Measurements from ENCODE around the gene ZNF581. TPM values are rescaled to one million over a fixed set of nuclear protein-coding genes. Genes with fewer than 3 reads are reported as not detected.

ZNF581 gene
- total RNA-seq, 1 experiment from 2014 or later = 39.0 TPM

DNA sequence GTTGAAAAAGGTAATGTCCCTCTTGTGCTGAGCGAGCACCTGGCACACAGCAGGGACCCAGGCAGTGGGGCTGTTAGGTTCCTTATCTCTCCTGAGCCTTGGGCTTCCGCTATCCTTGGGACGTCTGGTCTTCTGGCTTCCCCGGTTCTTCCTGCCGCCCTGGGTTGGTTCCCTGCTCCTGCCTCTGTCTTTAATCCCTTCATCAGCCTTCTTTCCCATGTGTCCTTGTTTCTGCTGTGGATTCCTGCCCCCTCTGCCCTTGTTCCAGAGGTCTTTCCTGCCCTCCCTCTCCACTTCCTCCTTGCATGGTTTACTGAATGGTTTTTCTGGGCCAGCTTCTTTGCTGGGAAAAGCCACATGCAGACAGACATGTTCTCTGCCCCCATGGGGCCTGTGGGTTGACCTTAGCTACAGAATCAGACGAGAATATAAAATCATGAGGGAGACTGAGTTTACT, 34.2 kb downstream of the ZNF581 start:
- DNase-seq (ENCODE audit: low read depth, low spot score) (no peak), ATAC-seq (no peak)
- in situ Hi-C loops (cut with HindIII; ENCODE audit: low pct_unique_long_range_greater_than_20kb, low sequenced_read_pairs) = no loop called here
- POLR2A ChIA-PET = interaction anchor here (0.5 kb wide), 1 partner anchor 29 kb away, joined by 3 read pairs; no protein-coding TSS in a partner anchor
- BruUV-seq (replicated peaks) = no TSS peak
- Histone ChIP-seq H3K27me3 (ENCODE audit: control insufficient read depth, insufficient read depth, low read length) (no peaks in the 10 kb centered on the region), H3K4me3 (ENCODE audit: low read depth in 2 of 2, low read length in 2 of 2) (peak overlapping the region in 1 of 2 experiments; percentile 94; a peak in 1 of 4 replicates), H3K9me3 (ENCODE audit: control insufficient read depth, insufficient read depth, low read depth, low read length) (no peaks in the 10 kb centered on the region), H3K4me1 (ENCODE audit: control insufficient read depth, insufficient read depth, low read length) (peaks cover 47% of the 10 kb centered on the region), H3K36me3 (ENCODE audit: control insufficient read depth, insufficient read depth, low read length) (peaks cover 23% of the 10 kb centered on the region), H3K27ac (ENCODE audit: low read length) (peak overlapping the region; percentile 96)
- TF ChIP-seq, protein P1, sequence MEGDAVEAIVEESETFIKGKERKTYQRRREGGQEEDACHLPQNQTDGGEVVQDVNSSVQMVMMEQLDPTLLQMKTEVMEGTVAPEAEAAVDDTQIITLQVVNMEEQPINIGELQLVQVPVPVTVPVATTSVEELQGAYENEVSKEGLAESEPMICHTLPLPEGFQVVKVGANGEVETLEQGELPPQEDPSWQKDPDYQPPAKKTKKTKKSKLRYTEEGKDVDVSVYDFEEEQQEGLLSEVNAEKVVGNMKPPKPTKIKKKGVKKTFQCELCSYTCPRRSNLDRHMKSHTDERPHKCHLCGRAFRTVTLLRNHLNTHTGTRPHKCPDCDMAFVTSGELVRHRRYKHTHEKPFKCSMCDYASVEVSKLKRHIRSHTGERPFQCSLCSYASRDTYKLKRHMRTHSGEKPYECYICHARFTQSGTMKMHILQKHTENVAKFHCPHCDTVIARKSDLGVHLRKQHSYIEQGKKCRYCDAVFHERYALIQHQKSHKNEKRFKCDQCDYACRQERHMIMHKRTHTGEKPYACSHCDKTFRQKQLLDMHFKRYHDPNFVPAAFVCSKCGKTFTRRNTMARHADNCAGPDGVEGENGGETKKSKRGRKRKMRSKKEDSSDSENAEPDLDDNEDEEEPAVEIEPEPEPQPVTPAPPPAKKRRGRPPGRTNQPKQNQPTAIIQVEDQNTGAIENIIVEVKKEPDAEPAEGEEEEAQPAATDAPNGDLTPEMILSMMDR (IDR thresholded peaks at IDR 0.05) = no peak
- TF ChIP-seq POLR2AphosphoS5 (IDR thresholded peaks at IDR 0.05; ENCODE audit: low read depth, low read length) (no peak), TCF7L2 (IDR thresholded peaks at IDR 0.05; ENCODE audit: low read depth, low read length) (no peak), SIN3A (IDR thresholded peaks at IDR 0.05; ENCODE audit: borderline replicate concordance, insufficient read depth, low read depth, low read length) (no peak)
- TF ChIP-seq, protein P2, sequence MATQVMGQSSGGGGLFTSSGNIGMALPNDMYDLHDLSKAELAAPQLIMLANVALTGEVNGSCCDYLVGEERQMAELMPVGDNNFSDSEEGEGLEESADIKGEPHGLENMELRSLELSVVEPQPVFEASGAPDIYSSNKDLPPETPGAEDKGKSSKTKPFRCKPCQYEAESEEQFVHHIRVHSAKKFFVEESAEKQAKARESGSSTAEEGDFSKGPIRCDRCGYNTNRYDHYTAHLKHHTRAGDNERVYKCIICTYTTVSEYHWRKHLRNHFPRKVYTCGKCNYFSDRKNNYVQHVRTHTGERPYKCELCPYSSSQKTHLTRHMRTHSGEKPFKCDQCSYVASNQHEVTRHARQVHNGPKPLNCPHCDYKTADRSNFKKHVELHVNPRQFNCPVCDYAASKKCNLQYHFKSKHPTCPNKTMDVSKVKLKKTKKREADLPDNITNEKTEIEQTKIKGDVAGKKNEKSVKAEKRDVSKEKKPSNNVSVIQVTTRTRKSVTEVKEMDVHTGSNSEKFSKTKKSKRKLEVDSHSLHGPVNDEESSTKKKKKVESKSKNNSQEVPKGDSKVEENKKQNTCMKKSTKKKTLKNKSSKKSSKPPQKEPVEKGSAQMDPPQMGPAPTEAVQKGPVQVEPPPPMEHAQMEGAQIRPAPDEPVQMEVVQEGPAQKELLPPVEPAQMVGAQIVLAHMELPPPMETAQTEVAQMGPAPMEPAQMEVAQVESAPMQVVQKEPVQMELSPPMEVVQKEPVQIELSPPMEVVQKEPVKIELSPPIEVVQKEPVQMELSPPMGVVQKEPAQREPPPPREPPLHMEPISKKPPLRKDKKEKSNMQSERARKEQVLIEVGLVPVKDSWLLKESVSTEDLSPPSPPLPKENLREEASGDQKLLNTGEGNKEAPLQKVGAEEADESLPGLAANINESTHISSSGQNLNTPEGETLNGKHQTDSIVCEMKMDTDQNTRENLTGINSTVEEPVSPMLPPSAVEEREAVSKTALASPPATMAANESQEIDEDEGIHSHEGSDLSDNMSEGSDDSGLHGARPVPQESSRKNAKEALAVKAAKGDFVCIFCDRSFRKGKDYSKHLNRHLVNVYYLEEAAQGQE (IDR thresholded peaks at IDR 0.05; ENCODE audit: insufficient read depth in 1 of 2, low read depth in 2 of 2, low read length in 1 of 2) = no peak
- intact Hi-C loops (cut with micrococcal nuclease; ENCODE audit: unreplicated experiment) = no loop called here
- CTCF ChIA-PET = interaction anchor here (0.5 kb wide), 1 partner anchor 360 kb away, joined by 7 read pairs; no protein-coding TSS in a partner anchor

DNA sequence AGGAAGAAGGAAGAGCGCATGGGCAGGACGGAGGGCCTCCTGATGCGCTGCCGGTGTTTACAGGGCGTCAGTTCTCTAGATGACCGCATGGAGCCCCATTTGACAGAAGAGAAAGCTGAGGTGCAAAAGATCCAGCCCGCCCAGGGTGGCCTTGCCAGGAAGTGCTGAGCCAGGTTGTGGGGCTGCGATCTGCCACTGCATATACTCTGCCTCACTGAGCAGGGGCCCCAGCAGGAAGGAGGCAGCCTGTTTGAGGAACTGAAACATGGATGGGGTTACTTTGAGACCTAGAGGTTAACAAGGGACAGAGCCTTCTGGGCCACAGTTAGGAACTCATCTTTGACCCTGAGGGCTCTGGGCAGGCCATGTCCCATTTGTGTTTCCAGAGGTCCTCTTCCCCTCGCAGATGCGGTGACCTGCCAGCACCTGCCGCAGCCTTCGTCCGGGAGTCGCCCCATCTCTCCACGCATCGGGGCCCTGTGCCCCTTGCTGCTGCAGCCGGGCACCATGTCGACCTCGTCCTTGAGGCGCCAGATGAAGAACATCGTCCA, 34.7 kb downstream of the ZNF581 start:
- TF ChIP-seq TCF7L2 (IDR thresholded peaks at IDR 0.05; ENCODE audit: low read depth, low read length) = no peak
- TF ChIP-seq, protein P1 (IDR thresholded peaks at IDR 0.05) = no peak
- no peak for TF ChIP-seq POLR2AphosphoS5 (IDR thresholded peaks at IDR 0.05; ENCODE audit: low read depth, low read length)
- no peak for TF ChIP-seq SIN3A (IDR thresholded peaks at IDR 0.05; ENCODE audit: borderline replicate concordance, insufficient read depth, low read depth, low read length)
- ChIA-PET POLR2A (no interaction called here), CTCF (interaction anchor here (0.5 kb wide), 1 partner anchor 359 kb away, joined by 7 read pairs; no protein-coding TSS in a partner anchor)
- no peak overlapping the region for H3K27ac ChIP-seq (ENCODE audit: low read length)
- in situ Hi-C loops (cut with HindIII; ENCODE audit: low pct_unique_long_range_greater_than_20kb, low sequenced_read_pairs) = no loop called here
- BruUV-seq (replicated peaks) = no TSS peak
- H3K27me3 ChIP-seq (ENCODE audit: control insufficient read depth, insufficient read depth, low read length) = no peaks in the 10 kb centered on the region
- H3K4me1 ChIP-seq (ENCODE audit: control insufficient read depth, insufficient read depth, low read length) = peaks cover 42% of the 10 kb centered on the region
- H3K4me3 ChIP-seq (ENCODE audit: low read depth in 2 of 2, low read length in 2 of 2) = no peak overlapping the region
- DNase-seq (ENCODE audit: low read depth, low spot score) (no peak), ATAC-seq (no peak)
- H3K9me3 ChIP-seq (ENCODE audit: control insufficient read depth, insufficient read depth, low read depth, low read length) = no peaks in the 10 kb centered on the region
- H3K36me3 ChIP-seq (ENCODE audit: control insufficient read depth, insufficient read depth, low read length) = peaks cover 23% of the 10 kb centered on the region
- intact Hi-C loops (cut with micrococcal nuclease; ENCODE audit: unreplicated experiment) = no loop called here
